IMR-90 (cell line): ENCODE results near the gene SEC24D. TPM values are rescaled to one million over a fixed set of nuclear protein-coding genes. Genes with fewer than 3 reads are reported as not detected.

ENCODE experiments used
- ATAC-seq: fragments of 200-7000 bp; cut with Tn5 transposase; 2 replicates; pipeline ENCODE4 v1.9.1; 2020; ENCODE audit warnings: low read depth, mild to moderate bottlenecking, moderate library complexity
- BruUV-seq: library from RNA; stranded (reverse); fragments of 400-500 nt; replicated peaks from 2 replicates; lab custom pipeline; 2021; lab: Mats Ljungman, UMichigan
- CTCF ChIA-PET: fragments of 300-600 bp; formaldehyde crosslinking; extraction: SDS; loops from one replicate; lab custom pipeline; 2021; ENCODE audit warnings: antibody characterized with exemption; lab: Yijun Ruan, JAX
- POLR2A ChIA-PET: fragments of 300-600 bp; sonication (Branson Sonifier 250); formaldehyde crosslinking; loops from one replicate; lab custom pipeline; 2022; ENCODE audit warnings: antibody characterized with exemption; ENCODE audit not compliant: unreplicated experiment; lab: Charles Lee
- DNase-seq: peaks from one replicate; pipeline ENCODE4 v3.0.0; 2013
- H2AFZ ChIP-seq: replicated peaks from 2 replicates; pipeline ENCODE3; 2013; ENCODE audit warnings: low read length, mild to moderate bottlenecking; ENCODE audit not compliant: poor library complexity
- H2AK5ac ChIP-seq: 2 replicates; pipeline ENCODE4 v1.6.1; 2013; ENCODE audit warnings: low read depth, low read length, inconsistent platforms
- H2AK9ac ChIP-seq: replicated peaks from 2 replicates; pipeline ENCODE3; 2013; ENCODE audit warnings: mild to moderate bottlenecking, low read depth, low read length, moderate library complexity; ENCODE audit not compliant: poor library complexity
- H2BK120ac ChIP-seq: 2 replicates; pipeline ENCODE4 v1.6.1; 2013; ENCODE audit warnings: low read depth, low read length, inconsistent platforms
- H2BK15ac ChIP-seq: 3 replicates; pipeline ENCODE4 v1.6.1; 2013; ENCODE audit warnings: low read depth, low read length, inconsistent platforms
- H2BK20ac ChIP-seq: 2 replicates; pipeline ENCODE4 v1.6.1; 2013; ENCODE audit warnings: low read depth, mild to moderate bottlenecking, inconsistent platforms, low read length, moderate library complexity
- H2BK5ac ChIP-seq: 2 replicates; pipeline ENCODE4 v1.6.1; 2013; ENCODE audit warnings: mild to moderate bottlenecking, low read depth, low read length, inconsistent platforms; ENCODE audit not compliant: poor library complexity, severe bottlenecking
- H3K14ac ChIP-seq: replicated peaks from 2 replicates; pipeline ENCODE4 v1.6.1; 2013; ENCODE audit warnings: low read depth, low read length, inconsistent platforms
- H3K18ac ChIP-seq: 2 replicates; pipeline ENCODE4 v1.6.1; 2013; ENCODE audit warnings: low read depth, low read length, control low read depth
- H3K23ac ChIP-seq: 2 replicates; pipeline ENCODE4 v1.6.1; 2013; ENCODE audit warnings: low read depth, low read length, inconsistent platforms
- H3K27ac ChIP-seq: 2 replicates; pipeline ENCODE4 v1.5.1; 2013; ENCODE audit warnings: mild to moderate bottlenecking, control low read depth, low read length; ENCODE audit not compliant: insufficient read depth
- H3K27me3 ChIP-seq: 2 replicates; pipeline ENCODE4 v1.6.1; 2013; ENCODE audit warnings: low read length; ENCODE audit not compliant: control insufficient read depth, insufficient read depth
- H3K36me3 ChIP-seq: 2 replicates; pipeline ENCODE4 v1.6.1; 2013; ENCODE audit warnings: low read length, mixed read lengths; ENCODE audit not compliant: control insufficient read depth, insufficient read depth
- H3K4ac ChIP-seq: 2 replicates; pipeline ENCODE4 v1.6.1; 2013; ENCODE audit warnings: low read depth, low read length, inconsistent platforms
- H3K4me1 ChIP-seq: 2 replicates; pipeline ENCODE4 v1.6.1; 2013; ENCODE audit warnings: low read length, mixed read lengths; ENCODE audit not compliant: control insufficient read depth, insufficient read depth
- H3K4me2 ChIP-seq: 2 replicates; pipeline ENCODE4 v1.6.1; 2013; ENCODE audit warnings: low read depth, mild to moderate bottlenecking, control low read depth, low read length, moderate library complexity
- H3K4me3 ChIP-seq: 2 replicates; pipeline ENCODE4 v1.5.1; 2013; ENCODE audit warnings: low read depth, mild to moderate bottlenecking, control low read depth, low read length, moderate library complexity; ENCODE audit not compliant: insufficient read depth
- H3K56ac ChIP-seq: 2 replicates; pipeline ENCODE4 v1.6.1; 2013; ENCODE audit warnings: low read length, inconsistent platforms; ENCODE audit not compliant: insufficient read depth; ENCODE audit errors: extremely low read depth
- H3K79me1 ChIP-seq, 2 experiments: 2 replicates each; pipeline ENCODE4 v1.6.1; 2013; ENCODE audit warnings: low read length in 2 of 2, inconsistent platforms in 1 of 2, low read depth in 1 of 2
- H3K9ac ChIP-seq: 2 replicates; pipeline ENCODE4 v1.6.1; 2013; ENCODE audit warnings: low read depth, low read length, control low read depth
- H3K9me1 ChIP-seq: 2 replicates; pipeline ENCODE4 v1.6.1; 2013; ENCODE audit warnings: low read length, inconsistent platforms; ENCODE audit not compliant: insufficient read depth
- H3K9me3 ChIP-seq: 2 replicates; pipeline ENCODE4 v1.6.1; 2013; ENCODE audit warnings: low read length; ENCODE audit not compliant: control insufficient read depth, insufficient read depth
- H4K20me1 ChIP-seq: 2 replicates; pipeline ENCODE4 v1.6.1; 2013; ENCODE audit warnings: low read length, inconsistent platforms; ENCODE audit not compliant: insufficient read depth
- H4K5ac ChIP-seq: 2 replicates; pipeline ENCODE4 v1.6.1; 2013; ENCODE audit warnings: mild to moderate bottlenecking, low read depth, low read length, control low read depth
- H4K8ac ChIP-seq, 2 experiments: 2 replicates each; pipeline ENCODE4 v1.6.1; 2013; ENCODE audit warnings: low read depth in 2 of 2, low read length in 2 of 2, control low read depth in 1 of 2, inconsistent platforms in 1 of 2
- H4K91ac ChIP-seq: 2 replicates; pipeline ENCODE4 v1.6.1; 2013; ENCODE audit warnings: low read depth, low read length, inconsistent platforms; ENCODE audit not compliant: insufficient read depth
- BHLHE40 ChIP-seq: fragments of 150-350 bp; IDR thresholded peaks from 2 replicates; pipeline ENCODE4 v1.6.1; 2016; ENCODE audit warnings: mild to moderate bottlenecking, low read depth, low read length
- CEBPB ChIP-seq: IDR thresholded peaks from 2 replicates; pipeline ENCODE4 v1.6.1; 2012; ENCODE audit warnings: low read depth, low read length, improper control_type of control experiment
- CHD1 ChIP-seq: IDR thresholded peaks from 2 replicates; pipeline ENCODE4 v1.6.1; 2012; ENCODE audit warnings: low read depth, low read length, improper control_type of control experiment
- ELK1 ChIP-seq: fragments of 150-350 bp; IDR thresholded peaks from 2 replicates; pipeline ENCODE4 v1.6.1; 2016; ENCODE audit warnings: low read depth, mild to moderate bottlenecking, low read length, moderate library complexity, borderline replicate concordance
- FOS ChIP-seq: fragments of 150-350 bp; IDR thresholded peaks from 2 replicates; pipeline ENCODE4 v1.6.1; 2016; ENCODE audit warnings: low read depth, low read length
- MAFK ChIP-seq: IDR thresholded peaks from 2 replicates; pipeline ENCODE4 v1.6.1; 2012; ENCODE audit warnings: low read depth, low read length, improper control_type of control experiment
- MAZ ChIP-seq: IDR thresholded peaks from 2 replicates; pipeline ENCODE4 v1.6.1; 2012; ENCODE audit warnings: low read depth, mild to moderate bottlenecking, low read length, improper control_type of control experiment, moderate library complexity, borderline replicate concordance
- MXI1 ChIP-seq: IDR thresholded peaks from 2 replicates; pipeline ENCODE4 v1.6.1; 2012; ENCODE audit warnings: low read depth, mild to moderate bottlenecking, low read length, moderate library complexity, borderline replicate concordance
- NFE2L2 ChIP-seq: fragments of 150-350 bp; IDR thresholded peaks from 2 replicates; pipeline ENCODE4 v1.6.1; 2016; ENCODE audit warnings: low read depth, mild to moderate bottlenecking, low read length
- RAD21 ChIP-seq: IDR thresholded peaks from 2 replicates; pipeline ENCODE4 v1.6.1; 2012; ENCODE audit warnings: low read length, improper control_type of control experiment
- RCOR1 ChIP-seq: IDR thresholded peaks from 2 replicates; pipeline ENCODE4 v1.6.1; 2012; ENCODE audit warnings: mild to moderate bottlenecking, low read length, improper control_type of control experiment; ENCODE audit not compliant: insufficient replicate concordance
- RFX5 ChIP-seq: IDR thresholded peaks from 2 replicates; pipeline ENCODE4 v1.8.0; 2012; ENCODE audit warnings: low read depth, mild to moderate bottlenecking, low read length, moderate library complexity
- USF2 ChIP-seq: fragments of 150-350 bp; IDR thresholded peaks from 2 replicates; pipeline ENCODE4 v1.6.1; 2017; ENCODE audit warnings: mild to moderate bottlenecking, antibody characterized with exemption, low read length, low read depth
- WGBS, 2 experiments: methylation state at CpG; one replicate each; pipeline versions ENCODE4 v1.1.5 to v1.1.7; 2013; ENCODE audit warnings: missing lambda C conversion rate in 2 of 2; ENCODE audit not compliant: insufficient read length in 1 of 2; ENCODE audit errors: extremely low coverage in 2 of 2; 5-methylcytosine and 5-hydroxymethylcytosine counted together
- dilution Hi-C: fragments of 300-500 bp; cut with HindIII; formaldehyde crosslinking; loops from one replicate; pipeline ENCODE4 v1.14.3; 2018; ENCODE audit warnings: low sequenced_read_pairs; ENCODE audit not compliant: unreplicated experiment
- in situ Hi-C: fragments of 300-500 bp; cut with MboI; formaldehyde crosslinking; loops from 3 replicates; pipeline ENCODE4 v1.14.3; 2019; ENCODE audit warnings: low sequenced_read_pairs, inconsistent platforms, mixed read lengths
- intact Hi-C: fragments of 100-400 bp; cut with micrococcal nuclease; formaldehyde crosslinking; loops from 2 replicates; pipeline ENCODE4 v1.10.0; 2022
- polyA plus RNA-seq, 3 experiments: library from polyadenylated mRNA; depleted of rRNA; stranded (reverse); fragments of >200 nt; gene quantifications; 2 replicates each; pipeline ENCODE4 v1.2.3, GENCODE V29; 2012; ENCODE audit warnings: low replicate concordance in 1 of 3
- total RNA-seq: library from RNA; depleted of rRNA; stranded (reverse); fragments of >200 nt; gene quantifications from 2 replicates; pipeline ENCODE4 v1.2.3, GENCODE V29; 2012

SEC24D gene
- total and polyA plus RNA-seq, 2 of the 4 experiments (the other 2 are of a cell fraction), result 93.2 to 111 TPM

DNA sequence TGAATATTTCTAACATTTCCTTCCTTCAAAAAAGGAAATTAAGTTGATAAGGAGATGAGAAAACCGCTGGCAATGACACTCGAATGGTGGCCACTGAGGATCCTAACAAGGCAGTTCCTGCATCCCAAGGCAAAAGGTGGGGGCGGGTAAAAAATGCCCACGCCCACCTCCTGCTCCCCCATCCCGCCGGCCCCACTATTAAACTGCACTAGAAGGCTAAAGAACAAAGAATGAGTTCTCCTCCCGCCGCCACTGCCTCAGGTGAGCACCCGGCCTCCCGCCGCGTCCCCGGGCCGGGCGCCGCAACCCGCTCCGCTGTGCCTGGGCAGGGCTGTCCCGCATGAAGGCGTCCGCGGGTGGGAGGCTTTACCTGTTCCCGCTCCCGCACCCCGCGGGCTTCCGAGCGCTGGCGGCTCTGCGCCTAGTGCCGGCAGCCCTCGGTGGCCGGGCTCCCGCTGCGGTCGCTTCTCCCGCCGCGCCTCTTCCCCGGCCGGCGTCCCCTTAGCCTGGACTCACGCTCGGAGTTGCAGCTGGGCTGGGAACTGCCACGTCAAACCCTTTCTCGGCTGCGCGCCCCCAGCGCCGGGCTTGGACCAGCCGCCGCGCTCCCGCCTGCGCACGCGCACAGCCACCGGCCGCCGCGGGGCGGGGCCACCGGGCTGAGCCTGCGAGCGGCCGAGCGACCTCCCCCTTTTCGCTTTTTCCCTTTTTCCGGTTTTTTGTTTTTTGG lies at the start of gene SEC24D (continued):
- 0 out of 2 replicates have a peak, but pooled peaks have one; percentile 2 for TF ChIP-seq USF2
- TF ChIP-seq MAZ, result peak; percentile 76; the same call in 1 of the 2 replicates
- TF ChIP-seq NFE2L2, result no peak

DNA sequence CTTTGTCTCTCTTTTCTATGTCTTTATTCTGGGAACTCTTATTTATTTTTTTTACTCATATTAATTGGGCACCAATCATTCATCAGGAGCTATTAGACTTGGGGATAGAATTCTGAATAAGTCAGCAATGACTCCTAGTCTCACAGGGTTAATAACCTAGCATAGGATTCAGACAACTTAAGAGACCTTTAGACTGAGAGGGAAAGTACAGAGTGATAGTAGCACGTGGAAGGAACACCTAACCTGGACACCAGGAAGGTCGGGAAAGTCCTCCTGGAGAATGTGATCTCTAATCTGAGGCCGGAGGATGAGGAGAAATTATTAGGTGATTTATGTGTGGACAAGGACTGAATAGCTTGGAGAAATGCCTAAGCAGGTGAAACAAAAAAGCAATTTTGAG lies 48.8 kb upstream of the SEC24D start:
- no peak overlapping the region for H2AK5ac ChIP-seq
- no peak overlapping the region for H3K27ac ChIP-seq
- H4K20me1 ChIP-seq, result no peaks in the 10 kb centered on the region
- no peak overlapping the region for H2BK20ac ChIP-seq
- H3K14ac ChIP-seq, result 0 out of 2 replicates have a peak overlapping the region, but pooled peaks have one; percentile 32
- no peaks in the 10 kb centered on the region for H3K4me1 ChIP-seq
- H4K8ac ChIP-seq, result no peak overlapping the region
- intact Hi-C loops, result no loop called here
- no peaks in the 10 kb centered on the region for H3K9me3 ChIP-seq
- H4K91ac ChIP-seq, result no peak overlapping the region
- H3K23ac ChIP-seq, result no peak overlapping the region
- no peak for TF ChIP-seq MAFK
- TF ChIP-seq ELK1, result no peak
- no peak for TF ChIP-seq BHLHE40
- no peak for TF ChIP-seq USF2
- no peak for TF ChIP-seq FOS
- no peak for TF ChIP-seq MAZ
- no peak for TF ChIP-seq RAD21
- TF ChIP-seq RFX5, result no peak
- TF ChIP-seq MXI1, result no peak
- no peak for TF ChIP-seq RCOR1
- no peak for TF ChIP-seq CHD1
- TF ChIP-seq CEBPB, result no peak
- no peaks in the 10 kb centered on the region for H3K79me1 ChIP-seq
- no peak overlapping the region for H2BK5ac ChIP-seq
- H3K18ac ChIP-seq, result no peak overlapping the region
- in situ Hi-C loops, result no loop called here
- H2AK9ac ChIP-seq, result no peak overlapping the region
- no peak overlapping the region for H2BK120ac ChIP-seq
- no peak overlapping the region for H3K4ac ChIP-seq
- CTCF ChIA-PET, result no interaction called here
- H3K9me1 ChIP-seq, result no peaks in the 10 kb centered on the region
- 100% methylated on average over 2 of the region's 3 CpGs; no CpG with 5 or more reads in 1 of the 2 experiments for WGBS, 2 experiments
- H2BK15ac ChIP-seq, result no peak overlapping the region
- no peak overlapping the region for H3K4me3 ChIP-seq
- no peak for DNase-seq
- ATAC-seq, result no peak
- POLR2A ChIA-PET, result no interaction called here
- H3K36me3 ChIP-seq, result no peaks in the 10 kb centered on the region
- BruUV-seq, result no TSS peak
- no peak overlapping the region for H3K9ac ChIP-seq
- no peak overlapping the region for H4K5ac ChIP-seq
- H2AFZ ChIP-seq, result no peak overlapping the region
- no peaks in the 10 kb centered on the region for H3K27me3 ChIP-seq
- no peak overlapping the region for H3K4me2 ChIP-seq
- no peak overlapping the region for H3K56ac ChIP-seq
- dilution Hi-C loops, result no loop called here
